Erythroblast (primary cell): ENCODE results near the gene NDUFS1.
"Not testable (repeated sequence)": the region's sequence is repeated elsewhere in the genome, so short reads cannot be mapped to it uniquely, and the experiment has no call there.

Experiments used
- GATA1 ChIP-seq: IDR thresholded peaks from 2 replicates; pipeline ENCODE4 v1.6.1; 2011; ENCODE audit warnings: low read depth, mild to moderate bottlenecking, control low read depth, low read length, moderate library complexity
- POLR2A ChIP-seq: IDR thresholded peaks from 2 replicates; pipeline ENCODE4 v1.6.1; 2011; ENCODE audit warnings: mild to moderate bottlenecking, low read length

DNA sequence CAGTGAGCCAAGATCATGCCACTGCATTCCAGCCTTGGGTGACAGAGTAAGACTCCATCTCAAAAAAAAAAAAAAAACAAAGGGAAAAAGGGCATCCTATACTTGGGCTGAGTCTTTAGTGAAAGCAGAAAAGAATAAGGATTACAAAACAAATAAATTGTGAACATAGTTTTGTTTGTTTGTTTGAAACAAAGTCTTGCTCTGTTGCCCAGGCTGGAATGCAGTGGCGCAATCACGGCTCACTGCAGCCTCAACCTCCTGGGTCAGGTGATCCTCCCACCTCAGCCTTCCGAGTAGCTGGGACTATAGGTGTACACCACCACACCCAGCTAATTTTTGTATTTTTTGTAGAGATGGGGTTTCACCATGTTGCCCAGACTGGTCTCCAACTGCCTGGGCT is 36.7 kb downstream of the NDUFS1 start:
- TF ChIP-seq POLR2A, GATA1: not testable (repeated sequence)
